HCT116 (cell line): Measurements from ENCODE around the gene ACY1. TPM values are rescaled to one million over a fixed set of nuclear protein-coding genes. Genes with fewer than 3 reads are reported as not detected.

Source experiments
- ATAC-seq: fragments of 200-7000 bp; cut with Tn5 transposase; 2 replicates; pipeline ENCODE4 v1.9.1; 2020; ENCODE audit warnings: mild to moderate bottlenecking, moderate library complexity
- BruUV-seq: library from RNA; stranded (reverse); fragments of 400-500 nt; replicated peaks from 2 replicates; lab custom pipeline; 2021; lab: Mats Ljungman, UMichigan
- CTCF ChIA-PET: fragments of 300-600 bp; sonication (Branson Sonifier 250); formaldehyde crosslinking; loops from one replicate; lab custom pipeline; 2021; ENCODE audit warnings: antibody characterized with exemption; lab: Charles Lee
- POLR2A ChIA-PET: fragments of 300-600, 350-600 bp; sonication (Branson Sonifier 250); formaldehyde crosslinking; loops from one replicate; lab custom pipeline; 2021; ENCODE audit warnings: antibody characterized with exemption; lab: Charles Lee
- RAD21 ChIA-PET, 2 experiments: fragments of 300-600 bp; sonication (Branson Sonifier 250); formaldehyde crosslinking; loops; one replicate each; lab custom pipeline; 2023; ENCODE audit warnings: low total read pairs in 2 of 2; ENCODE audit not compliant: uncharacterized antibody in 2 of 2, unreplicated experiment in 2 of 2, low non-redundant PET in 1 of 2; lab: Charles Lee
- DNase-seq: peaks from one replicate; pipeline ENCODE4 v3.0.0-alpha.2; 2010; ENCODE audit warnings: low read depth, low spot score
- H2AFZ ChIP-seq: fragments of 200-600 bp; shearing (Covaris generic), sonication (generic); 2 replicates; pipeline ENCODE4 v1.6.1; 2017; ENCODE audit warnings: low read depth, mixed run types, mixed read lengths, antibody characterized with exemption, low read length; ENCODE audit not compliant: poor library complexity, severe bottlenecking
- H3K27ac ChIP-seq: 2 replicates; pipeline ENCODE4 v1.5.1; 2012; ENCODE audit warnings: low read depth, low read length
- H3K27me3 ChIP-seq: fragments of 200-600 bp; sonication (generic); 2 replicates; pipeline ENCODE4 v1.6.1; 2016; ENCODE audit warnings: mixed run types, low read length, mixed read lengths; ENCODE audit not compliant: insufficient read depth
- H3K36me3 ChIP-seq, 2 experiments: fragments of 200-500 bp in 1 of 2; fragments of 200-600 bp in 1 of 2; sonication (Bioruptor generic) in 1 of 2; sonication (generic) in 1 of 2; 2 replicates each; pipeline versions ENCODE4 v1.5.1 to v1.6.1; 2014 to 2016; ENCODE audit warnings: low read length in 2 of 2, inconsistent platforms in 1 of 2, mixed read lengths in 1 of 2, mixed run types in 1 of 2; ENCODE audit not compliant: insufficient read depth in 2 of 2, control insufficient read depth in 1 of 2
- H3K4me1 ChIP-seq, 2 experiments: fragments of 200-600 bp in 1 of 2; sonication (generic) in 1 of 2; 2 replicates each; pipeline versions ENCODE4 v1.5.1 to v1.6.1; 2012 to 2017; ENCODE audit warnings: low read length in 2 of 2, inconsistent platforms in 1 of 2, mild to moderate bottlenecking in 1 of 2, mixed read lengths in 1 of 2, mixed run types in 1 of 2, moderate library complexity in 1 of 2; ENCODE audit not compliant: insufficient read depth in 2 of 2, control insufficient read depth in 1 of 2
- H3K4me2 ChIP-seq: fragments of 200-600 bp; sonication (generic); 2 replicates; pipeline ENCODE4 v1.6.1; 2017; ENCODE audit warnings: mixed run types, low read length, mixed read lengths
- H3K4me3 ChIP-seq, 2 experiments: fragments of 200-600 bp in 1 of 2; sonication (generic) in 1 of 2; replicated peaks in 1 of 2; 2 replicates each; pipeline ENCODE4 v1.5.1; 2011 to 2016; ENCODE audit warnings: low read length in 2 of 2, control low read depth in 1 of 2, low read depth in 1 of 2, mild to moderate bottlenecking in 1 of 2, mixed read lengths in 1 of 2, mixed run types in 1 of 2
- H3K79me2 ChIP-seq: fragments of 200-600 bp; sonication (generic); 2 replicates; pipeline ENCODE4 v1.6.1; 2017; ENCODE audit warnings: mild to moderate bottlenecking, mixed run types, low read length, moderate library complexity, mixed read lengths; ENCODE audit not compliant: insufficient read depth
- H3K9ac ChIP-seq: fragments of 200-600 bp; sonication (generic); 2 replicates; pipeline ENCODE4 v1.6.1; 2016; ENCODE audit warnings: low read length, mixed read lengths
- H3K9me2 ChIP-seq: fragments of 200-600 bp; sonication (generic), shearing (Covaris generic); 2 replicates; pipeline ENCODE4 v1.6.1; 2017; ENCODE audit warnings: mixed run types, mild to moderate bottlenecking, moderate library complexity; ENCODE audit not compliant: insufficient read depth
- H3K9me3 ChIP-seq, 2 experiments: fragments of 200-500 bp in 1 of 2; fragments of 200-600 bp in 1 of 2; sonication (Bioruptor generic) in 1 of 2; sonication (generic) in 1 of 2; 2 replicates each; pipeline ENCODE4 v1.6.1; 2014 to 2017; ENCODE audit warnings: low read length in 2 of 2, mixed read lengths in 2 of 2, inconsistent platforms in 1 of 2, low read depth in 1 of 2, mild to moderate bottlenecking in 1 of 2, mixed run types in 1 of 2, moderate library complexity in 1 of 2; ENCODE audit not compliant: control insufficient read depth in 1 of 2, insufficient read depth in 1 of 2
- H4K20me1 ChIP-seq: fragments of 200-600 bp; sonication (generic), shearing (Covaris generic); 2 replicates; pipeline ENCODE4 v1.6.1; 2017; ENCODE audit warnings: mixed run types, mild to moderate bottlenecking, moderate library complexity; ENCODE audit not compliant: insufficient read depth
- EZH2 ChIP-seq: fragments of 200-600 bp; sonication (generic); IDR thresholded peaks from 2 replicates; pipeline ENCODE4 v1.6.1; 2017; ENCODE audit warnings: antibody characterized with exemption, mixed run types
- JUND ChIP-seq: IDR thresholded peaks from 2 replicates; pipeline ENCODE4 v1.6.1; 2012
- SIN3A ChIP-seq: IDR thresholded peaks from 2 replicates; pipeline ENCODE4 v1.6.1; 2012; ENCODE audit warnings: low read depth
- SRF ChIP-seq: IDR thresholded peaks from 2 replicates; pipeline ENCODE4 v1.6.1; 2012; ENCODE audit warnings: low read depth
- TCF7L2 ChIP-seq: IDR thresholded peaks from 2 replicates; pipeline ENCODE4 v1.7.0; 2011; ENCODE audit warnings: borderline replicate concordance, inconsistent platforms; ENCODE audit not compliant: insufficient read depth, insufficient read length; ENCODE audit errors: extremely low read depth
- intact Hi-C: fragments of 100-400 bp; cut with micrococcal nuclease; formaldehyde crosslinking; loops from 2 replicates; pipeline ENCODE4 v1.10.0; 2022
- total RNA-seq: library from RNA; stranded (reverse); gene quantifications from one replicate; pipeline ENCODE4 v1.2.1, GENCODE V29; 2021; ENCODE audit not compliant: unreplicated experiment
- TF ChIP-seq, protein P1 (sequence below): IDR thresholded peaks from 2 replicates; pipeline ENCODE4 v1.6.1; 2011; ENCODE audit warnings: mild to moderate bottlenecking, low read length, moderate library complexity; ENCODE audit not compliant: insufficient replicate concordance; ENCODE audit errors: extremely low read depth
- TF ChIP-seq, protein P2 (sequence below): IDR thresholded peaks from 2 replicates; pipeline ENCODE4 v1.6.1; 2012; ENCODE audit warnings: low read depth
- TF ChIP-seq, protein P3 (sequence below), 3 experiments: fragments of 200-600 bp in 1 of 3; sonication (generic) in 1 of 3; IDR thresholded peaks in 2 of 3; conservative IDR thresholded peaks in 1 of 3; 2 replicates each; pipeline ENCODE4 v1.5.1; 2012 to 2017; ENCODE audit warnings: low read depth in 2 of 3, low read length in 2 of 3, antibody characterized with exemption in 1 of 3, borderline replicate concordance in 1 of 3, control low read depth in 1 of 3, mild to moderate bottlenecking in 1 of 3, mixed read lengths in 1 of 3, mixed run types in 1 of 3, moderate library complexity in 1 of 3; ENCODE audit not compliant: insufficient read depth in 1 of 3

ACY1 gene
- total RNA-seq, 1 experiment from 2014 or later, result 73.2 TPM

DNA sequence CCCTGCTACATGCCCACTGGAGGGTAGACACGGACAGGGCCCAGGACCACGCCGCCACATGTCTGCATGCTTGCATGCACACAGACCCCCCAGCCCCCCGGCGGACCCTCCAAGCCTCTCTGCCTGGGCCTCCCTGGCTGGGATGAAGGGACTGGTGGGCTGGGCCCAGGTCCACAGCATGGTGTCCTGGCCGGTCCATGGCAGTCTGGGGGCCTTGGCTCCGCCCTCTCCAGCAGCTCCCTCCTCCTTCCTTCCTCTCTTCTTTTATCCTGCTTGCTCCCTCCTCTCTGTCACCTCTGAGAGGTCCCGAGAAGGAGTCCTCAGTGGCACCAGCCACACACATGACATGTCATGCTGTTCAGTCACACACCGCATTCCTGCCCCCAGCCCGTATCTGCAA is 48.6 kb downstream of the ACY1 start (continued):
- TF ChIP-seq, protein P1, sequence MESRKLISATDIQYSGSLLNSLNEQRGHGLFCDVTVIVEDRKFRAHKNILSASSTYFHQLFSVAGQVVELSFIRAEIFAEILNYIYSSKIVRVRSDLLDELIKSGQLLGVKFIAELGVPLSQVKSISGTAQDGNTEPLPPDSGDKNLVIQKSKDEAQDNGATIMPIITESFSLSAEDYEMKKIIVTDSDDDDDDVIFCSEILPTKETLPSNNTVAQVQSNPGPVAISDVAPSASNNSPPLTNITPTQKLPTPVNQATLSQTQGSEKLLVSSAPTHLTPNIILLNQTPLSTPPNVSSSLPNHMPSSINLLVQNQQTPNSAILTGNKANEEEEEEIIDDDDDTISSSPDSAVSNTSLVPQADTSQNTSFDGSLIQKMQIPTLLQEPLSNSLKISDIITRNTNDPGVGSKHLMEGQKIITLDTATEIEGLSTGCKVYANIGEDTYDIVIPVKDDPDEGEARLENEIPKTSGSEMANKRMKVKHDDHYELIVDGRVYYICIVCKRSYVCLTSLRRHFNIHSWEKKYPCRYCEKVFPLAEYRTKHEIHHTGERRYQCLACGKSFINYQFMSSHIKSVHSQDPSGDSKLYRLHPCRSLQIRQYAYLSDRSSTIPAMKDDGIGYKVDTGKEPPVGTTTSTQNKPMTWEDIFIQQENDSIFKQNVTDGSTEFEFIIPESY, result no peak

DNA sequence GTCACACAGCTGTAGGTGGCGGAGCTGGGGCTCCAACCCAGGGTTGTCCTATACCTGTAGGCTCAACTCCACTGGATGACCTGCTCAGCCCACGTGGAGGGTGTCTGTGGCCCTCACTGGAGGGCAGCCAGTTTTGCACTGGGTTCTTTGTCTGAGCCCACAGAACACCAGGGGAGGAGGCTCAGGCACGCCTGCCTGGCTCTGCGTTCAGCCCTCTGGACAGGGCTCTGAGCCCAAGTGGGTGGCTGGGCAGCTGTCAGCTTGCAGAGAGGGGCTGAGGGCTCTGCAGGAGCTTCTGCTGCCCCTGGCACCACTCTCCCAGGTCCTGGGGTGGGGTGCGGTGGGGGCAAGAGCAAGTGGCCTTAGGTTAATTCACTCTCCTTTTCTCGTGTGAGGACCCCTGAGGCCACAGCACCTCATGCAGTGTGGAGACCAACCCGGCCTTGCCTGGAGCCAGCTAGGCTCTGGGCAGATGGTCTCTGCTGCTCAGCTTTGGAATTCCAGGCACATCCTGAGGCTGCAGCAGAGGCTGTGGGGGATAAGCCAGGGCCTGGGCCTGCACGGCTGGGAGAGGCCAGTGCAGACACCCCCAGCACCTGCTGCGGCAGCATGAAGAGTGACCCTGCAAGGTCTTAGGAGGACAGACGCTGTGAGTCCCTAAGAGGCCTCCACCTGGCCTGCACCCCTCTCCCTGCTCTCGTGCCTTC is 49.5 kb downstream of the ACY1 start:
- intact Hi-C loops, result no loop called here
- no peak for ATAC-seq

More for the DNA sequence above, 49.5 kb downstream of the ACY1 start:
- no peak overlapping the region for H2AFZ ChIP-seq
- H3K27me3 ChIP-seq, result no peaks in the 10 kb centered on the region
- DNase-seq, result no peak
- no peaks in the 10 kb centered on the region for H3K9me2 ChIP-seq
- CTCF ChIA-PET, result no interaction called here
- no TSS peak for BruUV-seq
- H3K79me2 ChIP-seq, result no peaks in the 10 kb centered on the region
- H3K9me3 ChIP-seq, result no peaks in the 10 kb centered on the region
- RAD21 ChIA-PET, result no interaction called here
- H3K9ac ChIP-seq, result no peak overlapping the region
- H3K27ac ChIP-seq, result no peak overlapping the region
- TF ChIP-seq, protein P2, sequence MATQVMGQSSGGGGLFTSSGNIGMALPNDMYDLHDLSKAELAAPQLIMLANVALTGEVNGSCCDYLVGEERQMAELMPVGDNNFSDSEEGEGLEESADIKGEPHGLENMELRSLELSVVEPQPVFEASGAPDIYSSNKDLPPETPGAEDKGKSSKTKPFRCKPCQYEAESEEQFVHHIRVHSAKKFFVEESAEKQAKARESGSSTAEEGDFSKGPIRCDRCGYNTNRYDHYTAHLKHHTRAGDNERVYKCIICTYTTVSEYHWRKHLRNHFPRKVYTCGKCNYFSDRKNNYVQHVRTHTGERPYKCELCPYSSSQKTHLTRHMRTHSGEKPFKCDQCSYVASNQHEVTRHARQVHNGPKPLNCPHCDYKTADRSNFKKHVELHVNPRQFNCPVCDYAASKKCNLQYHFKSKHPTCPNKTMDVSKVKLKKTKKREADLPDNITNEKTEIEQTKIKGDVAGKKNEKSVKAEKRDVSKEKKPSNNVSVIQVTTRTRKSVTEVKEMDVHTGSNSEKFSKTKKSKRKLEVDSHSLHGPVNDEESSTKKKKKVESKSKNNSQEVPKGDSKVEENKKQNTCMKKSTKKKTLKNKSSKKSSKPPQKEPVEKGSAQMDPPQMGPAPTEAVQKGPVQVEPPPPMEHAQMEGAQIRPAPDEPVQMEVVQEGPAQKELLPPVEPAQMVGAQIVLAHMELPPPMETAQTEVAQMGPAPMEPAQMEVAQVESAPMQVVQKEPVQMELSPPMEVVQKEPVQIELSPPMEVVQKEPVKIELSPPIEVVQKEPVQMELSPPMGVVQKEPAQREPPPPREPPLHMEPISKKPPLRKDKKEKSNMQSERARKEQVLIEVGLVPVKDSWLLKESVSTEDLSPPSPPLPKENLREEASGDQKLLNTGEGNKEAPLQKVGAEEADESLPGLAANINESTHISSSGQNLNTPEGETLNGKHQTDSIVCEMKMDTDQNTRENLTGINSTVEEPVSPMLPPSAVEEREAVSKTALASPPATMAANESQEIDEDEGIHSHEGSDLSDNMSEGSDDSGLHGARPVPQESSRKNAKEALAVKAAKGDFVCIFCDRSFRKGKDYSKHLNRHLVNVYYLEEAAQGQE, result no peak
- TF ChIP-seq JUND (no peak), TCF7L2 (no peak), SRF (no peak), SIN3A (no peak), EZH2 (no peak)
- TF ChIP-seq, protein P3, sequence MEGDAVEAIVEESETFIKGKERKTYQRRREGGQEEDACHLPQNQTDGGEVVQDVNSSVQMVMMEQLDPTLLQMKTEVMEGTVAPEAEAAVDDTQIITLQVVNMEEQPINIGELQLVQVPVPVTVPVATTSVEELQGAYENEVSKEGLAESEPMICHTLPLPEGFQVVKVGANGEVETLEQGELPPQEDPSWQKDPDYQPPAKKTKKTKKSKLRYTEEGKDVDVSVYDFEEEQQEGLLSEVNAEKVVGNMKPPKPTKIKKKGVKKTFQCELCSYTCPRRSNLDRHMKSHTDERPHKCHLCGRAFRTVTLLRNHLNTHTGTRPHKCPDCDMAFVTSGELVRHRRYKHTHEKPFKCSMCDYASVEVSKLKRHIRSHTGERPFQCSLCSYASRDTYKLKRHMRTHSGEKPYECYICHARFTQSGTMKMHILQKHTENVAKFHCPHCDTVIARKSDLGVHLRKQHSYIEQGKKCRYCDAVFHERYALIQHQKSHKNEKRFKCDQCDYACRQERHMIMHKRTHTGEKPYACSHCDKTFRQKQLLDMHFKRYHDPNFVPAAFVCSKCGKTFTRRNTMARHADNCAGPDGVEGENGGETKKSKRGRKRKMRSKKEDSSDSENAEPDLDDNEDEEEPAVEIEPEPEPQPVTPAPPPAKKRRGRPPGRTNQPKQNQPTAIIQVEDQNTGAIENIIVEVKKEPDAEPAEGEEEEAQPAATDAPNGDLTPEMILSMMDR (IDR thresholded peaks at IDR 0.05 in 2 of 3, conservative IDR thresholded peaks at IDR 0.05 in 1 of 3; ENCODE audit: borderline replicate concordance in 1 of 3, insufficient read depth in 1 of 3, low read depth in 2 of 3, low read length in 2 of 3), result no peak
- POLR2A ChIA-PET, result no interaction called here
- no peak overlapping the region for H3K4me3 ChIP-seq
- H4K20me1 ChIP-seq, result no peaks in the 10 kb centered on the region
- H3K4me1 ChIP-seq, result peaks cover 0 to 9% of the 10 kb centered on the region in 2 experiments; a peak in 2 of 4 replicates
- no peaks in the 10 kb centered on the region for H3K36me3 ChIP-seq
- no peak overlapping the region for H3K4me2 ChIP-seq
